HG03460 (cell line): ENCODE data around the gene AKNA.

Experiments
- ATAC-seq: cut with Tn5 transposase; IDR thresholded peaks from one replicate; pipeline ENCODE4 v1.9.1; 2021; ENCODE audit not compliant: unreplicated experiment

AKNA gene

DNA sequence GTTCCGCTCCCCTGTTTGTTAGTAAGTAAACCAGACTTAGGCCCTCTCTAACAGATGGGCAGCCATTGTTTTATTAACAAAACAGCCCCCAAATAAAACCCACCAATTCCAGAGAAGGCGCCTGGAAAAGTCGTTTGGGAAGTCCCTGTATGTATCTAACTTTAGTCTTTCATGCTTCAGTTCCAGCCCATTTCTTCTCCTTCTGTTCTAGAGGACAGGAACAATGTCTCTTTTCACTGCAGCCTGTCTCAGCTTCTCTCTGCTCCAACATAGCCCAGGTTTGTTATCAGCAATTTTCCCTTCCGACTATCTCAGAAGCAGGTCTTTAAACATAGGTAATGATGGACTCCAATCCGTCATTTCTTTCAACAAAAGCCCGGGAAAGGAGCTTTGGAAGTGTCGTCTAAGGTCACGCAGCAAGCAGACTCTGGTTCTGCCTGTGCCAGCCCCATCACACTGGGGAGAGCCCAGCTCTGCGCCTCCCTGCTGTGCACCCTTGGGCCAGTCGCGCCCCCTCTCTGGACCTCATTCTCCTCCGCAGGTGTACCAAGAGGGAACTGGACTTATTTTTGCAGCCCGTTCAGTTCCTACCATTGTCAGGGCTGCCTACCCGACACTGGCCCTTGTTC lies 9.6 kb upstream of the AKNA start:
- no peak for ATAC-seq

DNA sequence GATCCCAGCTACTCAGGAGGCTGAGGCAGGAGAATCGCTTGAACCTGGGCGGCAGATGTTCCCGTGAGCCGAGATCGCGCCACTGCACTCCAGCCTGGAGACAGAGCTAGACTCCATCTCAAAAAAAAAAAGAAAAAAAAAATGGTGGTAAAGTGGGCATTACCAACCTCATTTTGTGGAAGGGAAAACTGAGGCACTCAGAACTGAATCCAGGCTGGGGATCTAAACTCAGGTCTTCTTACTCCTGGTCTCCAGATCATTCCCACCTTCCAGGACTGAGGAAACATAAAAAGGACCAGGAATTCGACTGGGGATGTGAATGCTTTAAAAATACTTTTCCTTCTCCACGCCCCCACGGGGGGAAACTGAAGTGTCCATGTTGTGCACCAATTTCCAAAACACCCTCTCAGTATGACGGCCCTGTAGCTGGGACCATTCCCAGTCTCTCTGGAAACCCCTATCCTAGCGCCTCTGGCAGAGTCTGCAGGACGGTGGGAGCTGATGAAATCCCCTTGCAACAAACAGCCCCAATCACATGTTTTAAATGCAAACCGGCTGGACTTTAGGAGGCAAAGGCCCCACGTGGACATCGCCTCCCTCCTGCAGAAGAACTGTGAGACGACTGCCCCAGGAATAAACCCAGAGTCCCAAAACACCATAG lies 8.9 kb upstream of the AKNA start:
- ATAC-seq, result no peak

DNA sequence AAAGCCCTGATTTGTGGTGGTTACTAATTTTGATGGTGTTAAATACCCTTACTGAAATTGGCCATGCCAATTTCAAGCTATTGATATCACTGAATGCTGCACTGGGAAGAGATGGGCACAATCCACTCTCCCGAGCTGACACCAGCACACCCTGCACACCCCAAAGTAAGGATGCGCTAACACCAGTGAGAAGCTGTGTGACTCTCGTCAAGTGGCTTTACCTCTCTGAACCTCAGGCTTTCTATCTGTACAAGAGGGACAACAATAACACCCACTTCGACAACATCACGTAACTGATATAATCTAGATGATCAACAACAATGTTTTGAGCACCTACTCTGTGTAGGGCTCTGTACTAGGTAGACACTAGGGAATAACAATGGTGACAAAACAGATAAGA lies 8.0 kb upstream of the AKNA start:
- no peak for ATAC-seq

- ATAC-seq, result no peak
Observed at GRCh38 chr9:114395334-114395617, 7.5 kb upstream of the AKNA start.

GRCh38 chr9:114394523-114395333 lies 6.9 kb upstream of the AKNA start:
- no peak for ATAC-seq

GRCh38 chr9:114392749-114393112 lies 4.9 kb upstream of the AKNA start:
- ATAC-seq, result no peak

GRCh38 chr9:114390952-114391351 lies 3.2 kb upstream of the AKNA start:
- no peak for ATAC-seq

DNA sequence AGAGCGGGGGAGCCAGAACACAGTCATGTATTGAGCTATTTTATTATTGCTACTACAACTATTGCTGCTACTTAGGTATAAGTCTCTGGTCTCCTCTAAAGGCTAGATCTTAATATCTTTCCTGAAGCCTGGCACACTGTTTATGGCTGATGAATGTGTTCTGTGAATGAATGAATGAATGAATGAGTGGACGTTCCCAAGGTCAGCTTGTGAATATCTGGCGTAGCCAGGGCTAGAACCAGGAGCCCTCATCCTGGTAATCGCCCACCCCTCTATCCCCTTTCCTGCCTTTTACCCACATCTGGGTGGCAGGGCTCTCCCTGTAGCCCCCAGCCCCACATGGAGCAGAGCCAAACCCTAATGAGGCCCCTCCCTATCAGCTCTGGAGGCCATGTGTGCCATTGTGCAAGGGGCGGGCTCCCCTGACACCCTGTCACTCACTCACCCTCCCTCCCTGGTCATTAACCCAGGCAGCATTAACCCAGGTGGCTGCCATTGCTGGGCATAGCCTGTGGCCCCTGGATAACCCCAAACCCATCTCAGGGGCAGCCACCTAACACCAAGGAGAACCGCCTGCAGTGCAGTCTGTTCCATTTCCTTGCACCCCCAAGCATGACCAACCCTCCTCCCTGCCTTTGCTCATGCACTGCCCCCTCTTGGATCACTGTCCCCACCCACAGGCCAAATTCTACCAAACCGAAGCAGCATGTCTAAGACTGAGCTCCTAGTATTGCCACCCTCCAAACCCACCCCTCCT lies 2.0 kb upstream of the AKNA start:
- ATAC-seq, result no peak

GRCh38 chr9:114388764-114389375 lies 1.1 kb upstream of the AKNA start:
- no peak for ATAC-seq

DNA sequence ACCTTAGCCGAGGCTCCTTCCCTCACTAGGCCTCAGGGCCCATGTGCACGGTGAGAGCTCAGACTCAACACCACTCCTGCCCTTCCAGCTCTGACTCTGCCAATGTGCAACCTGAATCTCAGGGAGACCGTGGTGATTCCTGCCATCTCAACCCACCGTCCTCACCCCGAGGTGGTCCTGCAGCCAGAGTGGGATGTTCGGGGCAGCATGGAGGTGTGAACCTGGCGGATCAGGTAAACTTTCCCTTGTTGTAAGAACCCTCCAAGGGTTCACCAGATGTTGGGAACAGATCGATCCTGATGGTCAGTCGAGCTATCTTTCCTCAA lies 538 bp upstream of the AKNA start:
- no peak for ATAC-seq

DNA sequence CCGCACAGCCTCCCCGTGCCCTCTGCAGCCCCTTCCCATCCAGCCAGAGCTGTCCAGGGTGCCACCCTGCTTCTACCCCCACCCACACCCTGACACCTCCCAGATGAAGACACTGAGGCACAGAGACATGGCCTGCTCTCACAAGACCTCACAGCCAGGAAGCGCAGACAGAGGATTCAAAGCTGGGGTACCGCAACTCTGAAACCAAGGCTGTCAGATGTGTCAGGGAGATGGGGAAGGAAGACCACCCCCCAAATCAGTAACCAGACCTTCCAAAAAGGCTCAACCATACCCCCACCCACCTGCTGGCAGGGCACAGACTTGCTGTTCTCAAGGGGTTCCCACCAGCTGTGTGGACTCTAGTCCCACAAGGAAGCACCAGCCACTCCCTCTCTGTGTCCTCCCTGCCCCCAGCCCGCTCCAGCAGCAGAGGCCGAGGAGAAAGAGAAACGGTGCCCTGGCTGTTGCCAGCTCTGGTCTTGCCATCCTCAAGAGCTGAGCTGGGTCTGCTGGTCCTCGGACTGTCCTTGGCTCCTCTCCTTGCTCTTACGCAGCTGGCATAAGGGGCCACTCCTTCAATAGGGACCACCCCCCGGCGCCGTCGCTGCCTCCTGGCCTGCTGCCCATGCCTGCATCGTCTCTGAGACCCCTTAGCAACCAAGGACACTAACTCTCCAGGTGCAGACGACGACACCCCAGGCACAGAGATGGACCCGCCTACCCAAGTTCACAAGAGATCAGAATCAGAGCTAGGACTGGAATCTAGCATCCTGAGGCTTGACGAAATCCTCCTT lies 699 bp downstream of the AKNA start:
- ATAC-seq, result no peak

DNA sequence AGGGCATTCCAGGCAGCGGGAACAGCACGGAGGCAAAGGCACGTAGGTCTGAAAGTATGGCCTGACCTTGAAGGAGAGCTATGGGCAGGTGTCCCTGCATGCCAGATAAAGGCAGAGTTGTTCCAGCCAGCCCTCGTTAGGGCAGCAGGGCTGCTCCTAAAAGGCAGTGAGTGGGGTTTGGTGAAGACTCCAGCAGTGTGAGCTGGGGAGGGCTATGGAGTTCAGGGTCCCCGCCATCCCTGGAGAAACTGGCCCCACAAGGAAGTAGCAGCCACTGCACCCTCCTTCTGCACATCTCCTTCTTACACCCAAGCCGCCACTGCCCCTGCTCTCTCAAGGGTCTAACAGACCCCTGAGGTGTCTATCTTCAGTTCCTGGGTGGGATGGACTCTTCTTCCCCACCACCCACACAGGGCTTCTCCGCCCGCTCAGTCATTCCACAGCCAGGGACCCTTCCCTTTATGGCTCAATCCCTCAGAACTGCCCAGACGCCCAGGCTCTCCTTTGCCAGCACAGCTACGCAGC lies 1.4 kb downstream of the AKNA start:
- ATAC-seq, result no peak

DNA sequence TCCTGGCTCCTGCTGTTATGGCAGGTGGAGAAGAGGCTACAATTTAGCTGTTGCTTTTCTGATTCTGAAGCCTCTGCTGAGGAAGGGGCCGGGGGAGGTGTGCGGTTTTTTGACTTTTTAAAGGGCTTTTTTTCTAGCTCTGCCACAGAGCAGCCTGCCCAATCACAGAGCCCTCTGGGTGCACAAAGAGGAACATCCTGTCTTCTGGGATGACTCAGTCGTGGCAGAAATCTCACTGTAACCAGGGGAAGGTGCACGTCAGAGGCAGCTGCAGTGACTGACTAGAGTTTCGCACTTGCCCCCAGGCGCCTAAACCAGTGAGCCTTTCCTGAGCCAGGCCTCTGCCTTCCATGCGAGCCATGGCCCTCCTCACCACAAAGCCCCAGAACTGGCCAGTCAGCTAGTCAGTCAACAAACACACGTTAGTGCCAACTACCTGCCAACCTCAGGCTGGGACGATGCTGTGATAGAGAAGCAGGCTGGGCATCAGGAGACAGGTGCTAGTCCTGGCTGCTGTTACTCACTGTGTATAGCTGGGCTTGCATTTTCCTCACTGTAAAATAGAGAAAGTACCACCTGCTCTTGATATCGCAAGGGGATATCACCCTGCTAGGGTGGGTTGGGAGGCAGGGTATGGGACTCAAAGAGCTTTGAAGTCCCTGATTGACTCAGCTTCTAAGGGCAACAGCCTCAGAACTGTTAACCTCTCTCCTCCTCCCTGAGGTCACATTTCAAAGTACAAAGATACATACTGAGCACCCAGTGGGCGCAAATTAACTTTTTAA lies 2.2 kb downstream of the AKNA start:
- peak; percentile 82 for ATAC-seq

GRCh38 chr9:114384836-114385396 lies 2.9 kb downstream of the AKNA start:
- no peak for ATAC-seq

DNA sequence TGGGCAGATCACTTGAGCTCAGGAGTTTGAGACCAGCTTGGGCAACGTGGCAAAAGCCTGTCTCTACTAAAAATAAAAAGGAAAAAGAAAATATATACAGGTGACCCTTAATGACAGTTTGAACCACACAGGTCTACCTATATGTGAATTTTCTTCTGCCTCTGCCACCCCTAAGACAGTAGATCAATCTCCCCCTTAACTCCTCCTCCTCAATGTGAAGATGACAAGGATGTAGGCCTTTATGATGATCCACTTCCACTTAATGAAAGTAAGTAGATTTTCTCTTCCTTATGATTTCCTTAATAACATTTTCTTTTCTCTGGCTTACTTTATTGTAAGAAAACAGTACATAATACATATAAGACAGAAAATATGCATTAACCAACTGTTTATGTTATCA lies 3.4 kb downstream of the AKNA start:
- no peak for ATAC-seq

GRCh38 chr9:114383521-114384231 lies 4.1 kb downstream of the AKNA start:
- no peak for ATAC-seq

DNA sequence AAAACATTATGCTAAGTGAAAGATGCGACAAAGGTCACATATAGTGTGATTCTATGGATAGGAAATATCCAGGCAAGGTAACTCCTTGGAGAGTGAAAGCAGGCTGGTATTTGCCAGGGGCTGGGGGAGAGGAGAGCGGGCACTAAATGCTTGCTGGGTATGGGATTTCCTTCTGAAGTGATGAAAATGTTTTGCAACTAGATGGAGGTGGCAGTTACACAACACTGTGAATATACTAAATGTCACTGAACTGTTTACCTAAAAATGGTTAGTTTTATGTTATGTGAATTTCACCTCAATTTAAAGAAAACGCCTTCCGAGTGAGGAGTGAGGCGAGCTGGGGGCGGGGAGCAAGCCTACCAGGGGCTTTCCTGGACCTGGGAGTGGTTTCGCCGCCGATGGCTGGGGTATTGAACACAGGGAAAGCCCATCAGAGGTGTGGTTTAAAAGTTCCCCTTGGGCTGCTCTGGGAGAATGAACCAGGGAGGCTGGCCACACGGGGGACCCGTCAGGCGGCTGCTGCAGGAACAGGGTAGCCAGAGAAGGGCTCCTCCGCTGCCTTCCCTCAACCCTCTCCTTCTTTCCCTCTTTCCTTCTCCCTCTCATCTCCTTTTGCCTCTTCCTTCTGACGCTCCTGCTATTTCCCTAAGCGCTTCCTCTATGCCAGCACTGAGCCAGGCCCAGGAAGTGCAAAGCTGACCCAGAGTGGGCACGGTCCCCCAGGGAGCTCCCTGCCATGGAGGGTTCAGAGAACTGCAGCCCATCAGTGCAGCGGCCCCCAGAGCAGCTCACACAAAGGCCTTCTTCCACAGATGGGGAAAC lies 4.9 kb downstream of the AKNA start:
- no peak for ATAC-seq

DNA sequence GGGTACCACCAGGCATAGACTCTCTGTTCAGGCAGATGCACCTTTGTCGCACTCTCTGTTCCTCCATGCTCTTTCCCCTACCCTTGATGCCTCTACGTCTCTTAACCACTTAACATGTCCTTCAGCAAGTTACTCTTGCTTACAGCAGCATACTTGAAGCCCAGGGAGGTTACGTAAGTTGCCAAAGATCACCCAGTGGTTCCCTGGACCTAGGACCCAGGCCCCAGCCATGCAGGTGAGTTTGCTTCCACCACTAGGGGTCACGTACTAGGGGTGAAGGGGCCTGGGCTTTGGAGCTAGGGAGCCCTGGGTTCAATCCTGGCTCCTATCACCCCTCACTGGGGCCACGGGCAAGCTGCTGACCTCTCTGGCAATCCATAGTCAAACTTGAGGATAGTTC lies 8.9 kb downstream of the AKNA start:
- ATAC-seq, result no peak
